Choroid plexus epithelial cell (primary cell): Measurements from ENCODE around the gene CMTM2.

ENCODE experiments used
- DNase-seq: peaks from one replicate; pipeline ENCODE4 v3.0.0-alpha.2; 2010; ENCODE audit warnings: low read depth
- H3K4me3 ChIP-seq: 2 replicates; pipeline ENCODE4 v1.5.1; 2011; ENCODE audit warnings: low read depth, mild to moderate bottlenecking, control low read depth, low read length, moderate library complexity
- CTCF ChIP-seq: conservative IDR thresholded peaks from 2 replicates; pipeline ENCODE4 v1.5.1; 2011; ENCODE audit warnings: low read depth, mild to moderate bottlenecking, control low read depth, inconsistent platforms, low read length, moderate library complexity

Gene CMTM2

GRCh38 chr16:66539623-66540469 is 39.4 kb upstream of the CMTM2 start:
- DNase-seq = peak; percentile 56
- TF ChIP-seq CTCF = no peak
- H3K4me3 ChIP-seq = no peak overlapping the region

- TF ChIP-seq CTCF = no peak
- no peak overlapping the region for H3K4me3 ChIP-seq
- no peak for DNase-seq
These were observed 37.6 kb upstream of the CMTM2 start for GRCh38 chr16:66541388-66542355.

GRCh38 chr16:66542396-66542795 is 36.9 kb upstream of the CMTM2 start:
- H3K4me3 ChIP-seq = no peak overlapping the region
- no peak for TF ChIP-seq CTCF
- no peak for DNase-seq

GRCh38 chr16:66543541-66543940 is 35.7 kb upstream of the CMTM2 start:
- no peak overlapping the region for H3K4me3 ChIP-seq
- TF ChIP-seq CTCF = no peak
- DNase-seq = no peak

- no peak for TF ChIP-seq CTCF
- DNase-seq = no peak
- no peak overlapping the region for H3K4me3 ChIP-seq
These were observed 35.1 kb upstream of the CMTM2 start for GRCh38 chr16:66544016-66544757.

- no peak for TF ChIP-seq CTCF
- no peak overlapping the region for H3K4me3 ChIP-seq
- no peak for DNase-seq
These were observed 31.9 kb upstream of the CMTM2 start for GRCh38 chr16:66547101-66547989.
